CD4-positive, alpha-beta T cell (primary cell): ENCODE data around the gene SLC1A7. TPM values are rescaled to one million over a fixed set of nuclear protein-coding genes. Genes with fewer than 3 reads are reported as not detected.

Source experiments
- ATAC-seq: fragments of 200-7000 bp; cut with Tn5 transposase; one replicate; pipeline ENCODE4 v1.10.0; 2022; ENCODE audit warnings: mild to moderate bottlenecking; ENCODE audit not compliant: poor library complexity
- CTCF ChIA-PET: fragments of 350-600 bp; sonication (Branson Sonifier 250); formaldehyde crosslinking; loops from one replicate; lab custom pipeline; 2021; ENCODE audit warnings: antibody characterized with exemption, inconsistent platforms; lab: Charles Lee
- POLR2A ChIA-PET: fragments of 350-600 bp; sonication (Branson Sonifier 250); formaldehyde crosslinking; loops from one replicate; lab custom pipeline; 2021; ENCODE audit warnings: antibody characterized with exemption, inconsistent platforms; lab: Charles Lee
- DNase-seq, 14 experiments: peaks; one replicate each; pipeline ENCODE4 v3.0.0-alpha.2; 2013 to 2020; ENCODE audit warnings: mixed read lengths in 2 of 14
- H3K27ac ChIP-seq, 2 donors: one replicate each; pipeline versions ENCODE4 v1.5.1 to v1.7.0; 2013; ENCODE audit warnings: low read length in 2 of 2, low read depth in 1 of 2, mild to moderate bottlenecking in 1 of 2
- H3K27me3 ChIP-seq, 2 experiments: 1 replicate in 1 of 2; 2 replicates in 1 of 2; pipeline versions ENCODE4 v1.6.1 to v1.7.0; 2013; ENCODE audit warnings: low read length in 2 of 2, control low read depth in 1 of 2, mild to moderate bottlenecking in 1 of 2, moderate library complexity in 1 of 2; ENCODE audit not compliant: insufficient read depth in 2 of 2, control insufficient read depth in 1 of 2
- H3K36me3 ChIP-seq: one replicate; pipeline ENCODE4 v1.6.1; 2013; ENCODE audit warnings: low read length, control low read depth; ENCODE audit not compliant: insufficient read depth
- H3K4me1 ChIP-seq: one replicate; pipeline ENCODE4 v1.6.1; 2013; ENCODE audit warnings: low read length, control low read depth; ENCODE audit not compliant: insufficient read depth
- H3K4me3 ChIP-seq: one replicate; pipeline ENCODE4 v1.5.1; 2013; ENCODE audit warnings: mild to moderate bottlenecking, low read length, moderate library complexity
- H3K9me3 ChIP-seq, 2 experiments: 1 replicate in 1 of 2; 2 replicates in 1 of 2; pipeline versions ENCODE4 v1.6.1 to v1.7.0; 2013; ENCODE audit warnings: low read length in 2 of 2, mild to moderate bottlenecking in 2 of 2, control low read depth in 1 of 2, moderate library complexity in 1 of 2; ENCODE audit not compliant: control insufficient read depth in 1 of 2, insufficient read depth in 1 of 2
- H3K27ac Mint-ChIP-seq: one replicate; pipeline ENCODE4 v1.8.0; 2020; ENCODE audit warnings: mixed read lengths
- H3K27me3 Mint-ChIP-seq: one replicate; pipeline ENCODE4 v1.8.0; 2021; ENCODE audit warnings: mixed read lengths
- H3K36me3 Mint-ChIP-seq: one replicate; pipeline ENCODE4 v1.8.0; 2021; ENCODE audit warnings: low read depth, mixed read lengths
- H3K4me1 Mint-ChIP-seq: one replicate; pipeline ENCODE4 v1.8.0; 2021; ENCODE audit warnings: low read depth, mixed read lengths
- H3K4me3 Mint-ChIP-seq: one replicate; pipeline ENCODE4 v1.8.0; 2020; ENCODE audit warnings: mild to moderate bottlenecking, mixed read lengths
- H3K9me3 Mint-ChIP-seq: one replicate; pipeline ENCODE4 v1.8.0; 2020; ENCODE audit warnings: mixed read lengths
- CTCF ChIP-seq: fragments of 200-600 bp; IDR thresholded peaks from one replicate; pipeline ENCODE4 v1.8.0; 2022; ENCODE audit warnings: antibody characterized with exemption, mild to moderate bottlenecking
- intact Hi-C, 2 experiments: fragments of 100-400 bp; cut with DNase I in 1 of 2; cut with micrococcal nuclease in 1 of 2; formaldehyde crosslinking; loops; one replicate each; pipeline versions ENCODE4 v1.15.1 to v1.9.0; 2023 to 2025; cut with DNase I, micrococcal nuclease
- total RNA-seq, 174 experiments: library from RNA in 2 of 174; stranded (reverse) in 2 of 174; gene quantifications; one replicate each; pipeline ENCODE4 v1.2.3 and lab custom pipeline; 2021 to 2026

Gene SLC1A7
- total RNA-seq, 2 experiments from 2014 or later: not detected

- H3K9me3 ChIP-seq: peaks cover 0 to 11% of the 10 kb centered on the region in 2 experiments
- no peaks in the 10 kb centered on the region for H3K9me3 Mint-ChIP-seq
- no peak for DNase-seq
- H3K4me1 ChIP-seq: no peaks in the 10 kb centered on the region
- H3K27me3 Mint-ChIP-seq: no peaks in the 10 kb centered on the region
- no peak for ATAC-seq
- no peaks in the 10 kb centered on the region for H3K4me1 Mint-ChIP-seq
- no peaks in the 10 kb centered on the region for H3K36me3 ChIP-seq
- POLR2A ChIA-PET: no interaction called here
- no peak for TF ChIP-seq CTCF
- CTCF ChIA-PET: no interaction called here
- H3K27ac Mint-ChIP-seq: no peak overlapping the region
- H3K27me3 ChIP-seq: no peaks in the 10 kb centered on the region
- intact Hi-C loops: no loop called here
- H3K36me3 Mint-ChIP-seq: no peaks in the 10 kb centered on the region
- H3K4me3 Mint-ChIP-seq: no peak overlapping the region
- H3K27ac ChIP-seq: no peak overlapping the region
- no peak overlapping the region for H3K4me3 ChIP-seq
Observed at GRCh38 chr1:53188099-53188498, 45.7 kb upstream of the SLC1A7 start.

GRCh38 chr1:53187401-53187800, 45.0 kb upstream of the SLC1A7 start:
- Mint-ChIP-seq H3K27me3 (no peaks in the 10 kb centered on the region), H3K27ac (no peak overlapping the region), H3K4me1 (no peaks in the 10 kb centered on the region), H3K4me3 (no peak overlapping the region), H3K9me3 (no peaks in the 10 kb centered on the region), H3K36me3 (no peaks in the 10 kb centered on the region)
- DNase-seq (no peak), ATAC-seq (no peak)
- no peaks in the 10 kb centered on the region for H3K36me3 ChIP-seq
- no peak overlapping the region for H3K27ac ChIP-seq
- peaks cover under 1% of the 10 kb centered on the region for H3K4me1 ChIP-seq
- no peak for TF ChIP-seq CTCF
- POLR2A ChIA-PET: no interaction called here
- no peaks in the 10 kb centered on the region for H3K27me3 ChIP-seq
- no peak overlapping the region for H3K4me3 ChIP-seq
- CTCF ChIA-PET: no interaction called here
- peaks cover 0 to 11% of the 10 kb centered on the region in 2 experiments for H3K9me3 ChIP-seq
- intact Hi-C loops: no loop called here

- ChIA-PET POLR2A (interaction anchor here (1.6 kb wide), 1 partner anchor 10 kb away, joined by 4 read pairs; no protein-coding TSS in a partner anchor), CTCF (no interaction called here)
- Mint-ChIP-seq H3K27me3 (no peaks in the 10 kb centered on the region), H3K4me3 (no peak overlapping the region), H3K36me3 (no peaks in the 10 kb centered on the region), H3K27ac (no peak overlapping the region), H3K4me1 (no peaks in the 10 kb centered on the region), H3K9me3 (no peaks in the 10 kb centered on the region)
- TF ChIP-seq CTCF: no peak
- no peaks in the 10 kb centered on the region for H3K27me3 ChIP-seq
- no peak for DNase-seq
- H3K4me3 ChIP-seq: no peak overlapping the region
- intact Hi-C loops: no loop called here
- ATAC-seq: no peak
- H3K27ac ChIP-seq: no peak overlapping the region
- no peaks in the 10 kb centered on the region for H3K36me3 ChIP-seq
- H3K4me1 ChIP-seq: peaks cover 4% of the 10 kb centered on the region
- peaks cover 0 to 11% of the 10 kb centered on the region in 2 experiments for H3K9me3 ChIP-seq
Observed at GRCh38 chr1:53186533-53186932, 44.1 kb upstream of the SLC1A7 start.
